ENCODE results near the gene LRRC8C.

LRRC8C gene

GRCh38 chr1:89622895-89623294 is 10.0 kb upstream of the LRRC8C start:
- TF ChIP-seq CTCF (IDR thresholded peaks at IDR 0.05), result no peak

GRCh38 chr1:89624314-89624713 is 8.6 kb upstream of the LRRC8C start:
- TF ChIP-seq CTCF (IDR thresholded peaks at IDR 0.05), result no peak

- no peak for TF ChIP-seq CTCF (IDR thresholded peaks at IDR 0.05)
These were observed 8.1 kb upstream of the LRRC8C start for GRCh38 chr1:89624715-89625323.

GRCh38 chr1:89627596-89627962 is 5.3 kb upstream of the LRRC8C start:
- no peak for TF ChIP-seq CTCF (IDR thresholded peaks at IDR 0.05)

- no peak for TF ChIP-seq CTCF (IDR thresholded peaks at IDR 0.05)
These were observed 3.8 kb upstream of the LRRC8C start for GRCh38 chr1:89629146-89629545.

GRCh38 chr1:89630048-89630447 is 2.9 kb upstream of the LRRC8C start:
- no peak for TF ChIP-seq CTCF (IDR thresholded peaks at IDR 0.05)

GRCh38 chr1:89631816-89632656 is 884 bp upstream of the LRRC8C start:
- no peak for TF ChIP-seq CTCF (IDR thresholded peaks at IDR 0.05)

Data from LNCAP (cell line).